Activated naive CD8-positive, alpha-beta T cell treated with anti-CD3 and anti-CD28 coated beads, Interleukin-2, amount 10 ng/mL, durations not matched to agents 7 days and 5 days (primary cell): Measurements from ENCODE around the gene SPECC1. TPM values are rescaled to one million over a fixed set of nuclear protein-coding genes. Genes with fewer than 3 reads are reported as not detected.

Source experiments
- ATAC-seq: fragments of 150-1000 bp; cut with Tn5 transposase; one replicate; pipeline ENCODE4 v1.10.0; 2021; ENCODE audit warnings: low read depth, moderate library complexity
- POLR2A ChIA-PET: fragments of 350-600 bp; sonication (Branson Sonifier 250); formaldehyde crosslinking; loops from one replicate; lab custom pipeline; 2021; ENCODE audit warnings: antibody characterized with exemption; lab: Charles Lee
- DNase-seq: peaks from one replicate; pipeline ENCODE4 v3.0.0; 2021
- H3K27ac Mint-ChIP-seq: one replicate; pipeline ENCODE4 v1.8.0; 2022; ENCODE audit warnings: mild to moderate bottlenecking, mixed read lengths
- H3K27me3 Mint-ChIP-seq: one replicate; pipeline ENCODE4 v1.8.0; 2022; ENCODE audit warnings: mild to moderate bottlenecking, moderate library complexity, mixed read lengths
- H3K36me3 Mint-ChIP-seq: one replicate; pipeline ENCODE4 v1.8.0; 2021; ENCODE audit warnings: mild to moderate bottlenecking, mixed read lengths
- H3K4me1 Mint-ChIP-seq: one replicate; pipeline ENCODE4 v1.8.0; 2021; ENCODE audit warnings: mixed read lengths
- H3K4me3 Mint-ChIP-seq: one replicate; pipeline ENCODE4 v1.8.0; 2022; ENCODE audit warnings: mild to moderate bottlenecking, moderate library complexity, mixed read lengths
- H3K9me3 Mint-ChIP-seq: one replicate; pipeline ENCODE4 v1.8.0; 2021; ENCODE audit warnings: mixed read lengths
- total RNA-seq, 2 experiments: library from RNA; stranded (reverse); gene quantifications; one replicate each; pipeline ENCODE4 v1.2.3, GENCODE V29; 2021

Gene SPECC1
- total RNA-seq, 2 experiments from 2014 or later: 8.3 to 10.0 TPM

DNA sequence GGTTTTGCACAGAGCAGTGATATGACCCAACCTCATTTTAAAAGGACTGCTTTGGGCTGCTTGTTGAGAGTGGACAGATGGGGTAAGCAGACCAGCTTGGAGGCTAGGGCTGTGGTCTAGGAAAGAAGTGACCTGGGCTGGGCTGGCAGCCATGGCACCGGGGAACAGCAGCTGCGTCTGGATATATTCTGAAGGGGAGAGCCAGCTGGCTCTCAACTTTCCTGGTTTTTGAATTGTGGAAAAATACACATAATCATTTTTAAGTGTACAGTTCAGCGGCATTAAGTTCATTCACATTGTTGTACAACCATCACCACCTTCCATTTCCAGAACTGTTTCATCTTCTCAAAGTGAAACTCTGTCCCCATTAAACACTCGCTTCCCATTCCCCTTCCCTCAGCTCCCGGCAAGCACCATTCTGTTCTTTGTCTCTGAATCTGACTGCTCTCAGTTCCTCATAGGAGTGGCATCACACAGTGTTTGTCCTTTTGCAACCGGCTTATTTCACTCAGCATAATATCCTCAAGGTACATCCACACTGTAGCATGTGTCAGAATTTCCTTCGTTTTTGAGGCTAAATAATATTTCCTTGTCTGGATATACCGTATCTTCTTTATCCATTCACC is 113.2 kb downstream of the SPECC1 start:
- Mint-ChIP-seq H3K4me1 (no peaks in the 10 kb centered on the region), H3K27ac (no peak overlapping the region), H3K4me3 (no peak overlapping the region), H3K27me3 (peaks cover 2% of the 10 kb centered on the region), H3K9me3 (no peaks in the 10 kb centered on the region), H3K36me3 (no peaks in the 10 kb centered on the region)
- POLR2A ChIA-PET: no interaction called here
- ATAC-seq: no peak
- DNase-seq: no peak

- Mint-ChIP-seq H3K9me3 (no peaks in the 10 kb centered on the region), H3K4me3 (no peak overlapping the region), H3K4me1 (peaks cover under 1% of the 10 kb centered on the region), H3K36me3 (no peaks in the 10 kb centered on the region), H3K27ac (no peak overlapping the region), H3K27me3 (peaks cover 4% of the 10 kb centered on the region)
- ATAC-seq (no peak), DNase-seq (no peak)
- POLR2A ChIA-PET: no interaction called here
Observed at GRCh38 chr17:20123209-20123608, 114.0 kb downstream of the SPECC1 start.

- no peak overlapping the region for H3K27ac Mint-ChIP-seq
- DNase-seq (no peak), ATAC-seq (no peak)
- no peaks in the 10 kb centered on the region for H3K9me3 Mint-ChIP-seq
- peaks cover 1% of the 10 kb centered on the region for H3K4me1 Mint-ChIP-seq
- H3K36me3 Mint-ChIP-seq: no peaks in the 10 kb centered on the region
- peaks cover 4% of the 10 kb centered on the region for H3K27me3 Mint-ChIP-seq
- POLR2A ChIA-PET: no interaction called here
- no peak overlapping the region for H3K4me3 Mint-ChIP-seq
Observed at GRCh38 chr17:20125724-20126123, 116.6 kb downstream of the SPECC1 start.

DNA sequence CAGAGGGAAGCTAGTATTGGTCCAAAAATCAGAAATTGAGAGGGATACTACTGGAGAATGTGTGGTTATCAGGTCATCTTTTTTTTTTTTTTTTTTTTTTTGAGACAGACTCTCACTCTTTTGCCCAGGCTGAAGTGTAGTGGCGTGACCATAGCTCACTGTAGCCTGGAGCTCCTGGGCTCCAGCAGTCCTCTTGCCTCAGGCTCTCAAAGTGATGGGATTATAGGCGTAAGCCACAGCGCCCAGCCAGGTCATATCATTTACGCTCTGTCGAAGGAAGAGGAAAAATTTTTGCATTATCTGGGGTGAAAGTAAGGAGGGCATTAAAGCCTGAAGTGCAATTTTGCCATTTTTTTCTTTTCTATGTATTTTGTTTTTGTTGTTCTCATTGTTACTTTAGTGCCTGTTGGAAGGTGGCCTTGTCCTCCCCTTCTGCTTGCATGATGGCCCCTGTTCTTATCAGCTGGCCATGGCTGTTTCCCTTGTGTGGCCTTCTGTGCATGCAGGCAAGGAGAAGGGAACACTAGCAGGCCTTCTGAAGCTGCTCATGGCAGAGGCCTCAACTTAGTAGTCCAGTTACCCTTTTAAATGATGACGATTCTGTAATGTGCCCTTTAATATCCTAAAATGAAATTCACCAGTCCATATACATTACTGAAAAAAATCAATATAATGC is 118.3 kb downstream of the SPECC1 start:
- ATAC-seq (no peak), DNase-seq (no peak)
- no peak overlapping the region for H3K27ac Mint-ChIP-seq
- H3K4me3 Mint-ChIP-seq: no peak overlapping the region
- peaks cover 4% of the 10 kb centered on the region for H3K27me3 Mint-ChIP-seq
- no peaks in the 10 kb centered on the region for H3K36me3 Mint-ChIP-seq
- H3K9me3 Mint-ChIP-seq: no peaks in the 10 kb centered on the region
- POLR2A ChIA-PET: no interaction called here
- peaks cover 1% of the 10 kb centered on the region for H3K4me1 Mint-ChIP-seq

DNA sequence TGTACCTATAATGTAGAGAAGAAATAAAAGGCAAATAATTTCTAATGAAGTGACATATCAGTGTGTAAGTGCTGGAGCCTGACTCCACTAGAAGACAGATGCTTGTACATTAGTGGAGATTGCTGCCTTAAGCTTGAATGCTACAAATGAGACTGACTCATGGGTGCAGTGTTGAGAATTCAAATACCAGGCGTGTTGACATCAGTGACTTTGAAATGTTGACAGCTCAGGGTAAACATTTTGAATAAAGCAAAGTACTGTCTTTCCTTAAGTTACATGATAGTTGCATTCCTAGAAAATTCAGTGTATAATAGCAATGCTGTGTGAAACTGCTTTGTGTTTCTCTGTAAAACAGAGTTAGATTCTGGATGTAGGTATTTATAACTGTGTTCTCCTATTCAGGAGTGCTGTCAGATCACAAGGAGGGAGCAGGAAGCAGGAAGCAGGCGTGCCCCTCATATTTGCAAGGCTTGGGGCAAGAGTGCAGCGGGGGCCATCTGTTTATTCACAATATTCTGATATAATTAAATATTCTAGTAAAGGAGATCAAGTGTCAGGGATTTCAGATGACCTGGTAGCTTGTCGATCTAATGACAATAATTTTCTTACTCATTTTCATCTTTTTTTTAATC is 119.0 kb downstream of the SPECC1 start:
- POLR2A ChIA-PET: no interaction called here
- ATAC-seq (no peak), DNase-seq (no peak)
- no peak overlapping the region for H3K4me3 Mint-ChIP-seq
- peaks cover 4% of the 10 kb centered on the region for H3K27me3 Mint-ChIP-seq
- H3K9me3 Mint-ChIP-seq: no peaks in the 10 kb centered on the region
- H3K4me1 Mint-ChIP-seq: peaks cover 1% of the 10 kb centered on the region
- H3K27ac Mint-ChIP-seq: no peak overlapping the region
- no peaks in the 10 kb centered on the region for H3K36me3 Mint-ChIP-seq

- Mint-ChIP-seq H3K4me1 (peaks cover 1% of the 10 kb centered on the region), H3K27ac (no peak overlapping the region), H3K27me3 (no peaks in the 10 kb centered on the region), H3K36me3 (no peaks in the 10 kb centered on the region), H3K4me3 (no peak overlapping the region), H3K9me3 (no peaks in the 10 kb centered on the region)
- ATAC-seq (no peak), DNase-seq (no peak)
- POLR2A ChIA-PET: no interaction called here
Observed at GRCh38 chr17:20133517-20133916, 124.4 kb downstream of the SPECC1 start.

GRCh38 chr17:20141198-20141972 is 132.2 kb downstream of the SPECC1 start:
- Mint-ChIP-seq H3K4me1 (no peaks in the 10 kb centered on the region), H3K9me3 (no peaks in the 10 kb centered on the region), H3K36me3 (no peaks in the 10 kb centered on the region), H3K27ac (no peak overlapping the region), H3K27me3 (no peaks in the 10 kb centered on the region), H3K4me3 (no peak overlapping the region)
- POLR2A ChIA-PET: no interaction called here
- DNase-seq (no peak), ATAC-seq (no peak)

DNA sequence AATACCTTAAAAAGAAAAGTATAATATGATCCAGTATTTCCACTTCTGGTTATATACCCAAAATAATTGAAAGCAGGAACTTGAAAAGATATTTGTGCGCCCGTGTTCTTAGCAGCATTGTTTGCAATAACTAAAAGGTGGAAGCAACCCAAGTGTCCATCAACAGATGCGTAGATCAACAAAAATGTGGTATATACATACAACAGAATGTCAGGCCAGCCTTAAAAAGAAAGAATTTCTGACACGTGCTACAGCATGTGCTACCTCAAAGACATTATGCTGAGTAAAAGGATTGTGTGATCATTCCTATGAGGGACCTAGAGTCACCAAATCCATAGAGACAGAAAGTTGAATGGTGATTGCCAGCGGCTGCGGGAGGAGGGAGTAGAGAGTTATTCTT is 133.1 kb downstream of the SPECC1 start:
- POLR2A ChIA-PET: no interaction called here
- no peaks in the 10 kb centered on the region for H3K36me3 Mint-ChIP-seq
- H3K4me3 Mint-ChIP-seq: no peak overlapping the region
- H3K27ac Mint-ChIP-seq: no peak overlapping the region
- H3K4me1 Mint-ChIP-seq: no peaks in the 10 kb centered on the region
- H3K27me3 Mint-ChIP-seq: peaks cover under 1% of the 10 kb centered on the region
- ATAC-seq (no peak), DNase-seq (no peak)
- no peaks in the 10 kb centered on the region for H3K9me3 Mint-ChIP-seq

DNA sequence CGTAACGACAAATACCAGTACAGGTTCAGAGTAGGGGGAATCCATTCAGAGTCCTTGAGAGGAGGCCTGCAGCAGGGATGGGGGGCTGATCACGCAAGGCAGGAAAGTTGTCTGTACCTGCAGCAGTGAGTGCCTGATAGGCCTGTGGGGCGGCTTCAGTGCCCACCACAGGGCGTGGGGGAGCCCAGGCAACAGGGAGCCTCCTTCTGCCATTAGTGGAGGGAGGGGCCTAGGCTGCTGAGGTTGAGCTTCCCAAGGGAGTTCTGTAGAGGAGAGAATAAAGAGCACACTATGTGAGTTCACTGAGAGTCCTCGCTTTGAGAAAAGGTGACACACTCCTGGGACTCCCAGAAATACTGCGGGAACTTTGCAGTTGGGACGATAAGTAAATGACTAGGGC is 134.6 kb downstream of the SPECC1 start:
- Mint-ChIP-seq H3K9me3 (no peaks in the 10 kb centered on the region), H3K27me3 (peaks cover 3% of the 10 kb centered on the region), H3K4me3 (no peak overlapping the region), H3K36me3 (no peaks in the 10 kb centered on the region), H3K4me1 (no peaks in the 10 kb centered on the region), H3K27ac (no peak overlapping the region)
- no peak for DNase-seq
- no peak for ATAC-seq
- POLR2A ChIA-PET: interaction anchor here (0.7 kb wide), 1 partner anchor 750 kb away, joined by 5 read pairs; no protein-coding TSS in a partner anchor

DNA sequence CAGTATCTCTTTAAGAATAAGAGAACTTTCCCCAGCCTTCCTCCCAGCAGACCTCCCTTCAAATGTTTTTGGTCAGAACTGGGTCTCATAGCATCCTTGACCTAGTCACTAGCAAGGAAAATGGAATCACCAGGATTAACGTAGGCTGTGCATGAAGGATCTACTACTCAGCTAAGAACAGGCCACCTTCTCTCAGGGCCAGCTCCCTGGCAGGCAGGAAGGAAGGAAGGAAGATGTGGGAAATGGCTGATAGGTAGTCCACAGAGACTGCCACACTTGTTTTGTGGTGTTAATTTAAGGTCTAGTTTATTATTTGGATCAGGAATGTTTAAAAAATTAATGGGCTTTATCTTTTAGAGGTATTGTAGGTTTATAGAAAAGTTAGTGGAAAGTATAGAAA is 136.4 kb downstream of the SPECC1 start:
- H3K4me3 Mint-ChIP-seq: no peak overlapping the region
- H3K27me3 Mint-ChIP-seq: peaks cover 3% of the 10 kb centered on the region
- no peaks in the 10 kb centered on the region for H3K9me3 Mint-ChIP-seq
- no peaks in the 10 kb centered on the region for H3K4me1 Mint-ChIP-seq
- H3K27ac Mint-ChIP-seq: no peak overlapping the region
- DNase-seq (no peak), ATAC-seq (no peak)
- POLR2A ChIA-PET: no interaction called here
- no peaks in the 10 kb centered on the region for H3K36me3 Mint-ChIP-seq

- ATAC-seq: no peak
- no peak overlapping the region for H3K4me3 Mint-ChIP-seq
- DNase-seq: no peak
- H3K27me3 Mint-ChIP-seq: peaks cover 3% of the 10 kb centered on the region
- H3K9me3 Mint-ChIP-seq: no peaks in the 10 kb centered on the region
- POLR2A ChIA-PET: no interaction called here
- no peak overlapping the region for H3K27ac Mint-ChIP-seq
- H3K36me3 Mint-ChIP-seq: no peaks in the 10 kb centered on the region
- no peaks in the 10 kb centered on the region for H3K4me1 Mint-ChIP-seq
Observed at GRCh38 chr17:20149251-20149650, 140.1 kb downstream of the SPECC1 start.

DNA sequence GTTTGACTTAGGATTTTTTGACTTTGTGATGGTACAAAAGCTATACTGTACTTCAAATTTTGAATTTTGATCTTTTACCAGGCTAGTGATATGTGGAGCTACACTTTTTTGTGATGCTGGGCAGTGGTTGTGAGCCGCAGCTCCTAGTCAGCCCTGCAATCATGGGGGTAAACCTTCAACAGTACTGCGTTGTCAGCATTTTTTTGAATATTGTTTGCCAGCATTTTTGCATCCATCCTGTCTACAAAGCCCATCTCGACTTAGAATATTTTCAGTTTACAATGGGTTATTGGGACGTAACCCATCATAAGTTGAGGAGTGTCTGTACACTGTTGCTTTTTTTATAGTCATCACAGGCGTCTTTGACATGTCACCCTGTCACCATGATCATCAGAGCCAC is 142.0 kb downstream of the SPECC1 start:
- H3K4me1 Mint-ChIP-seq: no peaks in the 10 kb centered on the region
- H3K4me3 Mint-ChIP-seq: no peak overlapping the region
- no peaks in the 10 kb centered on the region for H3K36me3 Mint-ChIP-seq
- H3K27ac Mint-ChIP-seq: no peak overlapping the region
- POLR2A ChIA-PET: no interaction called here
- ATAC-seq (no peak), DNase-seq (no peak)
- peaks cover 3% of the 10 kb centered on the region for H3K27me3 Mint-ChIP-seq
- H3K9me3 Mint-ChIP-seq: no peaks in the 10 kb centered on the region

DNA sequence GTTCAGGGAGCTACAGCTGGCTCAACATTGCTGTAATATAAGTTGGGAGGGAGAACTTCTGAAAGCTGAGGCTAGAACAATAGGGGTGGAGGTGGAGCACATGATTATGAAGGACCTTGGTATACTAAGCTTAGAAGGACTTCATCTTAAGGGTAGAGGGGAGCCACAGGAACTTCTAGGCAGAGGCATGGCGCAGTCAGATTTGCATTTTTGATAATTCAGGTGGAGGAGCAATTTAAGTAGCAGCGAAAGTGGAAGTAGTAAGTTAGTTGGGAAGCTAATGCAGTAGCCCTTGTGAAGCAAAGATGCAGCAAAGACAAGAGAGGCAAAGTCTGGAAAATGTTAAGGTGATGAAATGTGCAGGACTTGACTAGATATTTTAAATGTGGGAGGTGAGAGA is 144.1 kb downstream of the SPECC1 start:
- no peaks in the 10 kb centered on the region for H3K9me3 Mint-ChIP-seq
- H3K36me3 Mint-ChIP-seq: no peaks in the 10 kb centered on the region

More for the DNA sequence above, 144.1 kb downstream of the SPECC1 start:
- no peak for DNase-seq
- no peak overlapping the region for H3K27ac Mint-ChIP-seq
- no peak for ATAC-seq
- peaks cover 4% of the 10 kb centered on the region for H3K4me1 Mint-ChIP-seq
- H3K4me3 Mint-ChIP-seq: no peak overlapping the region
- POLR2A ChIA-PET: interaction anchor here (1.4 kb wide), 1 partner anchor 175 kb away, joined by 3 read pairs; the partner anchor contains the start of gene AKAP10
- peaks cover 11% of the 10 kb centered on the region for H3K27me3 Mint-ChIP-seq
